Heart left ventricle (tissue), 13 donors: Measurements from ENCODE around the gene GEN1.

Source experiments
- CTCF ChIP-seq, 12 donors: fragments of 200-600 bp; sonication (generic) in 4 of 12; IDR thresholded peaks; one replicate each; pipeline versions ENCODE4 v1.5.0 to v1.8.0; 2018 to 2022; ENCODE audit warnings: antibody characterized with exemption in 12 of 12, mild to moderate bottlenecking in 5 of 12
- POLR2A ChIP-seq, 2 donors: fragments of 450-650 bp; IDR thresholded peaks; one replicate each; pipeline ENCODE4 v1.6.1; 2017; ENCODE audit warnings: antibody characterized with exemption in 2 of 2, mild to moderate bottlenecking in 2 of 2, moderate library complexity in 2 of 2
- donor health status: ischemic (EF 13 %, LVEDD 7.1; RV severe dilation, severe dysfunction).
- donor health status: DM: no; HTN: yes; CAD: no.
- donor health status: DM: no; HTN: no; CAD: no.
- donor health status: ischemic (EF 25% LVEDD 6.9; RV normal size, moderate dysfunction).
- donor health status: ischemic (EF 25% LVEDD 5.7; RV mildly dilated, moderate dysfunction).
- donor health status: ischemic (EF 35%, LVEDD 5.7; RV mildly dilated, moderate dysfunction).
- donor health status: nonischemic (EF 11% LVEDD 7.7; RV severe dilation, severe dysfunction).
- donor health status: DM: yes; HTN: yes; CAD: no.
- donor health status: PGD.
- donor health status: ischemic (EF 29% LVEDD 5.4; RV normal size, mild dysfunction).
- donor health status: nonischemic (EF 23%, LVEDD 6.1; RV moderate dilation, normal function).

- no peak for TF ChIP-seq CTCF (IDR thresholded peaks at IDR 0.05)
- TF ChIP-seq POLR2A (IDR thresholded peaks at IDR 0.05) = no peak
These were observed 81.6 kb downstream of the GEN1 start for GRCh38 chr2:17835516-17835915.
